Measurements from ENCODE around the gene TRPM2.
A peak's percentile ranks its signal among the peaks of the same experiment; 100 is the strongest.

Gene TRPM2

DNA sequence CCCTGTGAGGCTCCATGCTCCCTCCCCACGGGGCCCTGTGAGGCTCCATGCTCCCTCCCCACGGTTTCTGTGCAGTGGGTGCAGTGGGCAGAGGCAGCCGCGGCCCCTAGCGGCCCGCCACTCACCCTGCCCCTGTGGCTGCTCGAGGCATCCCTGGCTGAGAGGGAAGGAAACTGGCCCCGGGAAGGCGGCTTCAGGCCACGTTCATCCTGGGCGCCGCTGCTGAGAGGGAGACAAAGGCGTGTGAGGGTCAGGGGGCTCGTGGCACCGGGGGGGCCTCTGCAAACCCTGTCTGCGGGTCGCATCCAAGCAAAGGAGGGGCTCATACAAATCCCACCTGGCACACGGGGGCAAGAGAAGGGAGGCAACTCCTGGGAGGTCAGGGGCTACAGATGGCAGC, 22.7 kb upstream of the TRPM2 start:
- DNase-seq, result no peak
- no peak overlapping the region; the same call in 1 of the 2 replicates for H3K27ac ChIP-seq
- no peaks in the 10 kb centered on the region for H3K9me3 ChIP-seq (ENCODE audit: severe bottlenecking)
- no peaks in the 10 kb centered on the region for H3K27me3 ChIP-seq (ENCODE audit: insufficient read depth, low read depth, severe bottlenecking)
- H3K4me3 ChIP-seq (ENCODE audit: low read depth, low read length), result no peak overlapping the region
- TF ChIP-seq, protein P1, sequence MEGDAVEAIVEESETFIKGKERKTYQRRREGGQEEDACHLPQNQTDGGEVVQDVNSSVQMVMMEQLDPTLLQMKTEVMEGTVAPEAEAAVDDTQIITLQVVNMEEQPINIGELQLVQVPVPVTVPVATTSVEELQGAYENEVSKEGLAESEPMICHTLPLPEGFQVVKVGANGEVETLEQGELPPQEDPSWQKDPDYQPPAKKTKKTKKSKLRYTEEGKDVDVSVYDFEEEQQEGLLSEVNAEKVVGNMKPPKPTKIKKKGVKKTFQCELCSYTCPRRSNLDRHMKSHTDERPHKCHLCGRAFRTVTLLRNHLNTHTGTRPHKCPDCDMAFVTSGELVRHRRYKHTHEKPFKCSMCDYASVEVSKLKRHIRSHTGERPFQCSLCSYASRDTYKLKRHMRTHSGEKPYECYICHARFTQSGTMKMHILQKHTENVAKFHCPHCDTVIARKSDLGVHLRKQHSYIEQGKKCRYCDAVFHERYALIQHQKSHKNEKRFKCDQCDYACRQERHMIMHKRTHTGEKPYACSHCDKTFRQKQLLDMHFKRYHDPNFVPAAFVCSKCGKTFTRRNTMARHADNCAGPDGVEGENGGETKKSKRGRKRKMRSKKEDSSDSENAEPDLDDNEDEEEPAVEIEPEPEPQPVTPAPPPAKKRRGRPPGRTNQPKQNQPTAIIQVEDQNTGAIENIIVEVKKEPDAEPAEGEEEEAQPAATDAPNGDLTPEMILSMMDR (IDR thresholded peaks at IDR 0.05; ENCODE audit: low read depth, low read length), result no peak
- peaks cover 27% of the 10 kb centered on the region for H3K36me3 ChIP-seq

DNA sequence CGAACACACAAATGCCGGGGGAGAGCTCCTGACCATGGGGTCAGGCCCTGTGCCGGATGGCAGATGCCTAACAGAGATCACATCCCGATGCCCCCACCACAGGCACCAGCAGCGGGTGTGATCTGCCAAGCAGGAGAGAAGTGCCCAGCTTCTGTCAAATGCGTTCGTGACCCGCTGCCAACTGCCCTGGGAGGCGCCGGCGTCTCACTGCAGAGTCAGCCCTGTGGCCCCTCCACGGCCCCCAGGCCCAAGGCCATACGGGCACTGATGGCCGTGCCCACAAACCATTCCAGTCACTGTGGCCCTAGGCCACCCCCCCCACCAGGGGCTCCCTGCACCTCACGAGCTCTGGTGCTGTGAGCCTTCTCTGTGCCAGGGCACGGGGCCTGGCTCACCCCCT, 22.2 kb upstream of the TRPM2 start:
- DNase-seq, result no peak
- TF ChIP-seq, protein P1 (IDR thresholded peaks at IDR 0.05; ENCODE audit: low read depth, low read length), result no peak
- Histone ChIP-seq H3K4me3 (ENCODE audit: low read depth, low read length) (no peak overlapping the region), H3K36me3 (peaks cover 24% of the 10 kb centered on the region), H3K9me3 (ENCODE audit: severe bottlenecking) (no peaks in the 10 kb centered on the region), H3K27ac (no peak overlapping the region), H3K27me3 (ENCODE audit: insufficient read depth, low read depth, severe bottlenecking) (no peaks in the 10 kb centered on the region)

DNA sequence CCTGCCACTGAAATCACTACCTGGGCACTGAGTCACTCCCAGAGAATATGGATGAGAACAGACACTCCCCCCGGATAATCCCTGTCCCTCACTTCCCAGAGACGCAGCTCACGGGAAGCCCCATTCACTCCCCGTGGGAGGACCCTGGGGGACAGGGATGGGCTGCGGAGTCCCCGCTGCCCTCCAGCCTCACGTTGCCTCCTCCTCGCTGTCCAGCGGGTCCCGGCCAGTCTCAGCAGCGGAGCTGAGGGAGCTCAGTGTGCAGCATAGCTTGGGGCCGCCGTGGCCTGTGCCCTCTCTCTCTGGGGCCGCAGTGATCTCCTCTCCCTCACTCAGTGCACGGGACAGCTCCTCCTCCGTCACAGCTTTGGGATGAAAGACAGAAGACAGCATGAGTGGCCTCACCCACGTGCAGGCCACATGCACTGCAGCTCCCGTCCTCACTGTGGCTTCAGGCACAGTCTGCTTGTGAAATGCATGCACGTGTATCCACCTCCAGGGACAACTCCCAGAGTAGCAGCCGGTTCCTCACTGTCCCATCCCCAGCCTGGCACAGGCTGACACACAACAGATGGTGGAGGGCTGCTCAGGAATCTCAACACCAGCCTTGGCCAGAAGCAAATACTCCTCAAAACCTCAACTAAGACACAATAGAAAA, 21.6 kb upstream of the TRPM2 start:
- H3K27me3 ChIP-seq (ENCODE audit: insufficient read depth, low read depth, severe bottlenecking), result no peaks in the 10 kb centered on the region
- no peak overlapping the region for H3K27ac ChIP-seq
- H3K36me3 ChIP-seq, result peaks cover 22% of the 10 kb centered on the region
- TF ChIP-seq, protein P1 (IDR thresholded peaks at IDR 0.05; ENCODE audit: low read depth, low read length), result 0 out of 2 replicates have a peak, but pooled peaks have one; percentile 6
- DNase-seq, result peak; percentile 67
- H3K9me3 ChIP-seq (ENCODE audit: severe bottlenecking), result no peaks in the 10 kb centered on the region
- H3K4me3 ChIP-seq (ENCODE audit: low read depth, low read length), result no peak overlapping the region

DNA sequence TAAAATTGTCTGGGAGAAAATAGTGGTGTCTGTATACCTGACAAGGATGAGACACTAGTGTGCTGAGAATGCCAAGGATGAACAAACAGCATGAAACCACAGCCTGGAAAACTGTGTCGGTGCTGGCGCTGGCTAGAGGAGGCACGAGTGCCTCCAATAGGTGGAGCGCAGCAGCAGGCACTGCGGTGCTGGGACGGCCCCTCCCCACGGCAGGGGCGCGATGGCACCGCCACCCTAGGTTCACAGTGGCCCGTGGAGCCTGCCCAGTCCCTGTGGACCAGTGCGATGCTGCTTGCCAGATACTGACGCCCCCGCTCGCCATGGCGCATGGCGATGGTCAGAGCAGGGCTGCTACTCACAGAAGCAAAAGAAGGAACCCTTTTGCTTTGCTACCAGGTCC, 21.0 kb upstream of the TRPM2 start:
- DNase-seq, result no peak
- Histone ChIP-seq H3K36me3 (peaks cover 19% of the 10 kb centered on the region), H3K27ac (no peak overlapping the region), H3K27me3 (ENCODE audit: insufficient read depth, low read depth, severe bottlenecking) (no peaks in the 10 kb centered on the region), H3K4me3 (ENCODE audit: low read depth, low read length) (no peak overlapping the region), H3K9me3 (ENCODE audit: severe bottlenecking) (no peaks in the 10 kb centered on the region)
- TF ChIP-seq, protein P1 (IDR thresholded peaks at IDR 0.05; ENCODE audit: low read depth, low read length), result no peak

DNA sequence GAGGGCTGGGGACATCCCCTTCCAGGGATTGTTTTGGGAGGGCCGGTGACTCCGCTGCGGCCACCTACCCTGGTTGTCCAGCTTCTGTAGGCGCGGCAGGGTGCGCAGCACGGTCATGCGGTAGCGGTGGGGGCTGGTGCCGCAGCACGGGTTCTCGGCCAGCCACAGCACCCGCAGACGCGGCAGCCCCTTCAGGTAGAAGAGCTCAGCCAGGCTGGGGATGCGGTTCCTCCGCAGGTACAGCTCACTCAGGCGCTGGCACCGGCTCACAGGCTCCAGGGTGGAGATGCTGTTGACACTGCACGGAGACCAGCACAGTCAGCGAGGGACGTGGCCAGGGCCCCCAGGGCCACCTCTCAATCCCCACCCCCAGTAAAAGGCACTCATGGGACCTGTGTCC, 20.5 kb upstream of the TRPM2 start:
- Histone ChIP-seq H3K4me3 (ENCODE audit: low read depth, low read length) (no peak overlapping the region), H3K27me3 (ENCODE audit: insufficient read depth, low read depth, severe bottlenecking) (no peaks in the 10 kb centered on the region), H3K9me3 (ENCODE audit: severe bottlenecking) (no peaks in the 10 kb centered on the region), H3K36me3 (peaks cover 13% of the 10 kb centered on the region), H3K27ac (no peak overlapping the region)
- no peak for DNase-seq
- TF ChIP-seq, protein P1 (IDR thresholded peaks at IDR 0.05; ENCODE audit: low read depth, low read length), result no peak
